Measurements from ENCODE around the gene KCNH1. TPM values are rescaled to one million over a fixed set of nuclear protein-coding genes. Genes with fewer than 3 reads are reported as not detected.

The KCNH1 gene
- total RNA-seq, 1 experiment from 2014 or later = not detected

DNA sequence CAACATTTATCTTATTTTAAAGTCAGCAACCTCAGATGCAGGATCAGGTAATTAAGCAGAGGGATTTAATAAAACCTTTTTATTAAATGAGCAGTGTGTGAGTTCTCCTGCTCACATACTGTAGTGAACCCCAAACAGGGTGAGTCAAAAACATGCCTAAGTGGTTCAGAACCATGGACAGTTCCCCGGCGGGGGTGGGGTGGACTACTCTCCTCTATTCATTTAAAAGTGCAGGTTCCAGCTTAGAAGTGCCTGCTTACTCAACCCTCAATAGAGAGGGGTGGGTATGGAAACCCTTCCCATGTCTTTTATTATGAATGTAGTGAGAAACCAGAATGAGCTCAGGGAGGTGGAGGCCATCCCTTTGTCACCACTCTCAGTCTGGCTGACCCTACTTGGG is 407.3 kb downstream of the KCNH1 start:
- no TSS peak for BruUV-seq (replicated peaks)

More for the DNA sequence above, 407.3 kb downstream of the KCNH1 start:
- ChIA-PET RAD21 (ENCODE audit: low non-redundant PET in 1 of 2, low total read pairs in 2 of 2, uncharacterized antibody in 2 of 2, unreplicated experiment in 2 of 2) (no interaction called here), CTCF (no interaction called here), POLR2A (no interaction called here)
- Histone ChIP-seq H3K9ac (ENCODE audit: low read length) (no peak overlapping the region), H3K4me3 (replicated peaks in 1 of 2; ENCODE audit: low read depth in 1 of 2, low read length in 2 of 2) (no peak overlapping the region), H3K4me2 (ENCODE audit: low read length) (no peak overlapping the region), H3K4me1 (ENCODE audit: control insufficient read depth in 1 of 2, insufficient read depth in 2 of 2, low read length in 2 of 2) (no peaks in the 10 kb centered on the region), H3K9me3 (ENCODE audit: control insufficient read depth in 1 of 2, insufficient read depth in 1 of 2, low read depth in 1 of 2, low read length in 2 of 2) (no peaks in the 10 kb centered on the region), H3K36me3 (ENCODE audit: control insufficient read depth in 1 of 2, insufficient read depth in 2 of 2, low read length in 2 of 2) (no peaks in the 10 kb centered on the region), H3K79me2 (ENCODE audit: insufficient read depth, low read length) (no peaks in the 10 kb centered on the region), H2AFZ (ENCODE audit: low read depth, low read length, poor library complexity, severe bottlenecking) (no peak overlapping the region), H4K20me1 (ENCODE audit: insufficient read depth) (no peaks in the 10 kb centered on the region; the same call in 1 of the 2 replicates), H3K27me3 (ENCODE audit: insufficient read depth, low read length) (peaks cover 12% of the 10 kb centered on the region), H3K27ac (ENCODE audit: low read depth, low read length) (no peak overlapping the region), H3K9me2 (ENCODE audit: insufficient read depth) (no peaks in the 10 kb centered on the region)
- DNase-seq (ENCODE audit: low read depth, low spot score) = no peak
- ATAC-seq = peak; percentile 59; the same call in 1 of the 2 replicates
- TF ChIP-seq REST (IDR thresholded peaks at IDR 0.05; ENCODE audit: low read depth) (peak; percentile 85), YY1 (IDR thresholded peaks at IDR 0.05; ENCODE audit: extremely low read depth, insufficient replicate concordance, low read depth, low read length) (no peak), ELF1 (IDR thresholded peaks at IDR 0.05; ENCODE audit: borderline replicate concordance, low read depth) (no peak)
- intact Hi-C loops (cut with micrococcal nuclease) = no loop called here

Data from HCT116 (cell line).